CD4-positive, alpha-beta T cell treated with Interleukin-4 for 4 hours (primary cell): Measurements from ENCODE around the gene RAI14.

Experiments used
- DNase-seq: peaks from one replicate; pipeline ENCODE4 v3.0.0-alpha.2; 2020

The RAI14 gene

DNA sequence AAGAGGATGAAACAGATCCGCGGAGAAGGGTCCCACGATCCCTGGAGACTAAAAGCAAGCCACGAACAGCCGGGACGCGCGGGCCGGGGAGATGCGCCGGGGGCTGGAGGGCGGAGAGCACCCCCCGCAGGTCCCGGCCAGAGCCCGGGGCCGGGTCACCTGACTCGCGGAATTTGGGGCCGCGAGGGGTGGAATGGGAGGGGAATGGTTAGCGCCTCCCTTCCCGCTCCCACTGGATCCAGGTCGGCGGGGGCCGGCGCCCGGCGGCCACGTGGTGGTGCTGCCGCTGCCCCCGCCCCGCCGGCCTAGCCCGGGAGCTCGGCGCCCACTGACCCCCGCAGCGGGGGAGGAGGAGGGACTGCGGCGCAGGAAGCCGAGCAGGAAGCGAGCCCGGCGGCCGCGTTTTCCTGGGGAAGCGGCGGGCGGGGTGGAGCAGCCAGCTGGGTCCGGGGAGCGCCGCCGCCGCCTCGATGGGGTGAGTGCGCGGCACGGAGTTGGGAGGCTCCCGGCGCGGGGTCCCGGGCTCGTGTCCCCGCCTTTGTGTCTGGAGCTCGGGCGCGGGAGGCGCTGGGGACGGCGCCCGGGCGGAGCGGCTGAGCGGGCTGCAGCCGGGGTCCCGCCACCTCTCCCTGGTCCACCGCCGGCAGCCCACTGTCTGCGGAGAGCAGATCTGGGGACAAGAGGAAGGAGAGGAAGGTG, at the start of gene RAI14:
Gene RAI14, plus strand, starts transcription at position 328 of the 699 bp plus-strand sequence. CDS start 30,592 bp downstream, outside the sequence.
- no peak for DNase-seq

- DNase-seq = no peak
These were observed 47.8 kb upstream of the RAI14 start for GRCh38 chr5:34608368-34608767.

DNA sequence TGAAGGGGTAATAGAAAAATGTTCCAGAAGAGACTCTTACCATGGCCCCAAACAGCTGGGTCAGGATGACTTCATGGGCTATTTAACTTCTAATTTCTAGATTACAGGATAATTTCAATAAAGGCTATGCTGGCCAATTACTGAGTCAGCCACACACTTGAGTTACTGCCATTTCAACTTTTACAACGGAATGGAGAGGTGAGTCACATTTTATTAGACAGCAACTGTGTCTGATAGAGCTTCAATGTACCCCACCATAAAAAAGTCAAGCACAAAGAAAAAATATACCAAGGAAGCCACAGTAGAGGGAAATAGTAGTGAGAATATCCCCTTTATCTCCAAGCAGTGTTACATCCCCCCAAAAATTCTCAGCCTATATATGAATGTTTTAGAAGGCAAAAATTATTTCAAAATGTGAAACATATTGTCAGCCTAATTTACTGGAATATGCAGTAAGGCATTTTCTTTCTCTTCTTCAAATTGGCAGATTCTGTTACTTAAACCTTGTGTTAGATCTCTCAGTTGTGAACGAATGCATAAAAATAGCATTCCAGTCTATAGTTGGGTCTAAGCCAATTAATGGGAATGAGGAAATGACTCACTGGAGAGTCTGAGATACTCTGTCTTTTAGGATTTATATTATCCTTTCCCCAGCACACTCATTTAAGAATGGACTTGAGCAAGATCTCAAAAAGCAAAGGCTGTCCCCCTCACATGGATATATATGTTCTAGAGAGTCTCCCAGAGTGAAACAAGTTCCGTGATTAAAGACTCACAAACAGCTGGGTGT, 47.1 kb upstream of the RAI14 start:
- DNase-seq = no peak

DNA sequence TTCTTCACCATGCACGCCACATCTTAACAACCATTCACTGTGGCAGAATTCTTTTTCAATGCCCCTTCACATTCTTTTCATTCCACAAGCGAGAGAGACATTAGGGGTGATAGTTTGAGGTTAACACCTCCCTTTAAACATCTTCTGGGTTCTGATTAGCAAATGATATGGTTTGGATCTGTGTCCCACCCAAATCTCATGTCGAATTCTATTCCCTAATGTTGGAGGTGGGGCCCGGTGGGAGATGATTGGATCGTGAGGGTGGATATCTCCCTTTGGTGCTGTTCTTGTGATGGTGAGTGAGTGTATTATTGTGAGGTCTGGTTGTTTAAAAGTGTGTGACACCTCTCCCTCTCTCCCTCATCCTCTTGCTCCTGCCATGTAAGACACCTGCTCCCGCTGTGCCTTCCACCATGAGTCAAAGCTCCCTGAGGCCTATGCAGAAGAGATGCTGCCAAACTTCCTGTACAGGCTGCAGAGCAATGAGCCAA, 46.1 kb upstream of the RAI14 start:
- DNase-seq = no peak

DNA sequence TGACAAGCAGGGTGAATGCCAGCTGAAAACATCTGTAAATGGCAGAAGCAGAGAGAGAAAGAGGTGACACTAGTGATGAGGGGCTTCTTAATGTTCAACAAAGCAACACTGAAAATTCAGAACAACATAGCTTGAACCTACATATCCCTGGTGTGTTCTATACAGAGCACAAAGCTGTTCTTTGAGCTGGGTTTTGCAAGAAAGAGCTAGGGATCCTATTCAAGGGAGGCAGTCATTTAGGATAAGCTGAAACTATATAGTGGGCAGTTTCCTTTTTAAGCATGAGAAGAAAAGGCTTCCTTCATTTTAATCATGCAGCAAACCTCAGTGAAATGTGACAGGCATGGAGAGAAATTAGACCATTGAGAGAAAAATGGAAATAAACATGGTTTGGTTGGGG, 45.6 kb upstream of the RAI14 start:
- no peak for DNase-seq

DNA sequence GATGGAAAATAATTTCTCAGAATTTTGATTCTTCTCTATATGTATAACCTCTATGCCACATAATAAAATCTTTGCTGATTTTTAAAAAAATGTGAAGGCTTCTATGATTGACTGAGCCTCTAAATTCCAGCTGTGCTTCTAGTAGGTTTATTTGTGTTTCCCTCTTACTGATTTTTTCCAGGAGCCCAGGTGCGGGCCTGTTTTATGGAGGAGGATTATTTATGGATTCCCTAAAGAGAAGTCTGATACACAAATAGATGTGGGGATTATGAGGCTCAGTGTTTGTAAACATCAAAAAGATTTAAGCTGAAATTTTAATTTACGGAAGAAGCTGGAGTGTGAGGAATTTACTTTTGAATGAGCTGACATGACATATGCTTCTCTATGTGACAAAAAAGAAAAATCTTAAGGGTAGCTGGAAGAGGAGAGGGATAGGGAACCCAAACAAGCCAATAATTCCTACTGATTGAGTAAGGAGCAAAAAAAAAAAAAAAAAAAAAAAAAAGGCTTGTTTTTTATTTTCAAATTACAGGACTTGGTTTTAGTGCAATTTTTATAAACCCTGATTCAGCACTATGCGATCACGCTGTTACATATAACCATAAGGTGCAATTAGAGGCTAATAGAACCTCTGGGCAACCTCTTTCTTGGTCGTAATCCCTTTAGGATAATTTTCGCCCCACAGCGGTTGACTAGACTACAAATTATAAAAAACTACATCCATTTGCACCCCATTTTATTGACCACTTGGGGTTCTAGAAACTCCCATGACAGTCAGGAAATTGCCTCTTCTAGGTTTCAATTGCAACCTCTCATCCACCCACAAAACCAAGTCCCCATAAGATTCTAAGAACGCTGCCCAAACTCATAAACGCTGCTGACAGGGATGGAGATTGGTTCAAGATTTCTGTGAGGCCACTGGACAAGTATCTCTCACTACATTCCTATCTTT, 44.4 kb upstream of the RAI14 start:
- no peak for DNase-seq

GRCh38 chr5:34616651-34617050, 39.5 kb upstream of the RAI14 start:
- DNase-seq = no peak

DNA sequence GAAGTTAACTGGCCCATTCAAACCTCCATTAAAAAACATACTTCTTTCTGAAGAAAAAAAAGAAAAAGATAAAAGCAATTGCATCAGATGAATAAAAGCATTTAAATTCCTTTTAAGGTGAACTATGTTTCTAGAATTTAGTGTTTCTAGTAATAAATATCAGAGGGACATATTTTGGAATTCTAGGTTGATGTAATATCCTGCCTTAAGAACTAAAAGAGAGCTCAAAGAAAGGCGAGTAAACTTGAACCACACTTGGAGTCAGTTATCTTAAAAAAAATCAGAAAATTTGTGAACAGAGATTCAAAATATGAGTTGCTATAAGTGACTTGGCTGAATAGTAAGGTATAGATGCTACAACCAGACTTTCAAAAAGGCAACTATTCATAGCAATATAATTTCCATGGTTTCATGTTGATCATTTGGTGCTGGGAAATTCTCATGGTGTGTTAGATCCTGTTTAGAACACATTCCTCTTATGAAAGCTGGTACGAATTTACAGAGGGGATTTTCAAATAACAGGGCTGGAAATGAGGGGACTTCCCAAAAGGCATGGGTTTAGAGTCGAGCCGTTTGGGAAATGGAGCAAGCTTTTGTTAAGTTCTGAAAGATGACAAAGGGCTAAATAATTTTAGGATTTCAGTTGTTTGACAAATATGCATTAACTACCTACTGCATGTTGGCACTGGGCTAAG, 37.6 kb upstream of the RAI14 start:
- no peak for DNase-seq

- DNase-seq = no peak
These were observed 35.9 kb upstream of the RAI14 start for GRCh38 chr5:34620185-34620584.

GRCh38 chr5:34621277-34622097, 34.6 kb upstream of the RAI14 start:
- DNase-seq = no peak

GRCh38 chr5:34622098-34622400, 34.1 kb upstream of the RAI14 start:
- DNase-seq = no peak

GRCh38 chr5:34624691-34625090, 31.4 kb upstream of the RAI14 start:
- DNase-seq = no peak

- DNase-seq = no peak
These were observed 30.9 kb upstream of the RAI14 start for GRCh38 chr5:34625246-34625645.

DNA sequence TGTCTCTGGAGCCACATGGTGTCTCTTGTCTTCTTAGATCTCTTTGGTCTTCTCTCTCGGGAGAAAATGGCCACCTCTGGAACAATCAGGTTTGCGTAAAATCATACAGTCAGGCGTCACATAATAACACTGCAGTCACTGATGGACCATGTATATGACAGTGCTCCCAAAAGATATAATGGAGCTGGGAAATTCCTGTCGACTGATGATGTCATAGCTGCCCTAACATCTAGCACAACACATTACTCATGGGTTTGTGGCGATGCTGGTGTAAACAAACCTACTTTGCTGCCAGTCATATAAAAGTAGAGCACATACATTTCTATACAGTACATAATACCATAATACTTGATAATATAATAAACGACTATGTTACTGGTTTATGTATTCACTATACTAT, 30.1 kb upstream of the RAI14 start:
- no peak for DNase-seq

- DNase-seq = no peak
These were observed 29.4 kb upstream of the RAI14 start for GRCh38 chr5:34626751-34627150.

GRCh38 chr5:34627794-34628193, 28.3 kb upstream of the RAI14 start:
- no peak for DNase-seq

DNA sequence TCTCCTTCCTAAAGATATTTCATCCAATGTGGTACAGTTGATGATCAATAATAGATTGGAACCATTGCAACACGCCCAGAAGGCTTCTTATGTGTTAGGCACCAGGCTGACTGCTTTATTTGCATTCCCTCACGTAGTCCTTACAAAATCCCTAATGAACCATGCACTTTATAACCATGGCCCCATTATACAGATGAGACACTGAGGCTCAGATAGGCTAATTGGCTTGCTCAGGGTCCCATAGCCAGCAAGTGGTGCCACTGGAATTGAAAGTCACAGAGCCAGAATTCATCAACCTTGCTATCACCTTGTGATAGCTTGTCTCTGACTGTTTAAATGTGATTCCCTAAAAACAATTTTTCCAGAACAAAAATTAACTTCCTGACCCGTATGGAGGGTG, 27.8 kb upstream of the RAI14 start:
- no peak for DNase-seq

- DNase-seq = no peak
These were observed 25.5 kb upstream of the RAI14 start for GRCh38 chr5:34630596-34630995.

DNA sequence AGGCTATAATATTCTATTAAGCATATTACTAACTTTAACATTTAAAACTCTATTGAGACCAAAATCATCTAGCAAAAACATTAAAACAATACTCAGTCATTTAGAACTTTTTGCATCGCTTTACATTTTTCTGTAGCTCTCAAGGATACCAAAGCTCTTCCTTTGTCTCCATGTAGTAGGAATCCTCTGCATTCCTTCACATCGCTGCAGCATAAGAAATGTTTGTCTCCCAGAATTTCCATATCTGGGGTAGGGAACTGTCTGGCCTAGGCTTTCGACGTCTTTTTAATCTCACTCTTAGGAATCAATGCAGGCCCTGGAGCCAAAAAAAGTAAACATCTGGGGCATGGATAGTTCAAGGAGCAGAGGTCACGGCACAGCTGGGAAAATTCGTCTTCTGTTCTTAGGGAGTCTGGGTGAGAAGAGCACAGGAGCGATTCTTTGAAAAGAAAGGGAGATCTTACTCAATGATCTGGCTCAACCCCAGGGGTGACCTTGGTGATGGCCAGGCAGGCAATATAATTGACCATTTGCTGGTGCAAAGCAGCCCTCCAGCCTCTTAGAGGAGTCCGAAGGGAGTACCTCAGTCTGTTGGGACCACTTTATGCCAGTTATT, 23.2 kb upstream of the RAI14 start:
- DNase-seq = no peak

DNA sequence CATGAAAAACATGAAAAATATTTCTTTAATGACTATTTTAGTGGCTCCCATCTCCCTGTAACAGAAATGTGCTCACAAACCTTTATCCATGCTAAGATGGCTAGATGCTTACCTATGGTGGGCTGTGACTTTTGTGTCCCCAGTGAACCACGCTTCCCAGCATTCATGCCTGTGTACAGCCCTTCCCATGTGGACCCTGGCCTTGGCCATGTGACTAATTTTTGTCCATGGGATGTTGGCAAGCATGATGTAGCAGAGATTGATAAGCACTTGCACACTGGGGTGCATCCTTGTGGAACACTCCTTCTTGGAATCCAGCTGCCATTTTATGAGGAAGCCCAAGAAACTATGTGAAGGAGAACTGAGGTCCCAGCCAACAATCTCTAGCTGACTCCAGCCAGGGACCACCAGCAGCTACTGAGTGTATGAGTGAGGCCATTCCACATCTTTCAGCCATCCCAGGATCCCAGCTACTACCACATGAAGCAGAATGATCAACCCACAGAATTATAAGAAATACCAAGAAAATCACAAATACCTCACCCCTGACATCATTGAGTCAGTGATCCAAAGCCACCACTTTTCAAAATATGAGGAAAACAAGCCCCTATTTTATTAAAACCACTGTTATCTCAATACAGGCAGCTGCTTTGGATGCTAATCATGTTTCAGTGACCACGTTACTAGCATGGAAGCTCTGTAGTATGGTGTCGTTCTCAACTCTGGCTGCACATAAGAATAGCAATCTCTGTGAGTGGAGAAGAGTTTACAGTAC, 16.1 kb upstream of the RAI14 start:
- DNase-seq = no peak
